HG03060 (cell line): ENCODE data around the gene ABHD17A.

Experiments
- ATAC-seq: cut with Tn5 transposase; IDR thresholded peaks from one replicate; pipeline ENCODE4 v1.9.1; 2021; ENCODE audit warnings: low read depth, moderate number of reproducible peaks; ENCODE audit not compliant: unreplicated experiment

Gene ABHD17A

DNA sequence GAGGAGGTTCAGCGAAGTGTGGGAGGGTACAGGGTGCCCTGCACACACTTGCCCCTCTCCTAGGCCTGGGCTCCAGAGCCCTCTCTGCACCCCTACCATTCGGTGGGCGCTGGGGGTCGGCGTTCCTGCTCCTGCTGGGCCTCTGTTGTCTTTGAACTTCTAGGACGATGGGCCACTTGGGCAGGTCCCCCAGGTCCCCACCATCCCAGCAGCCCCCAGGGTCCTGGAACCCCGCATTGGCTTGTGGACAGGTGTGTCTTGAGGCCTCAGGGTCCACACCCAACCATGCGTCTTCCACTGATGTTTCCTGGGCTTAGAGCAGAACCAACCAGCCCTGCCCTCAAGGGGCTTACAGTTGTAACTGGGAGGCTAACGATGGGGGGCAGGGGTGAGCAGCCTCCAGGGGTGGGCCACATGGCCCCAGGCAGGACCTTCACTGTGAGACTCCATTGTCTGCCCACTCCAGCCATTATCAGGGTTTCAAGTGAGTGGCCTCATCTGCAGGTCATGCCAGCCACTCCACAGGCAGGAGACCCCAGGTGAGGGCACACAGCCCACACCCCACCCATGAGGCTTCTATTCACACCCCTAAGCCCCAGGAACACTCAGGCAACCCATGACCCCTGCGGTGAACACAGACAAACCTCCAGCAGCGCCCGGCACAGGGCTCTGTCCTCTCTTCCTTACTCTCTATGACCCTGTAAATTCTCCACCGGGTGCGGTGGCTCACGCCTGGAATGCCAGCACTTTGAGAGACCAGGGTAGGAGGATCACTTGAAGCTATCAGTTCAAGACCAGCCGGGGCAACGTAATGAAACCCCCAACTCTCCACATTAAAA is 19.9 kb downstream of the ABHD17A start:
- no peak for ATAC-seq

DNA sequence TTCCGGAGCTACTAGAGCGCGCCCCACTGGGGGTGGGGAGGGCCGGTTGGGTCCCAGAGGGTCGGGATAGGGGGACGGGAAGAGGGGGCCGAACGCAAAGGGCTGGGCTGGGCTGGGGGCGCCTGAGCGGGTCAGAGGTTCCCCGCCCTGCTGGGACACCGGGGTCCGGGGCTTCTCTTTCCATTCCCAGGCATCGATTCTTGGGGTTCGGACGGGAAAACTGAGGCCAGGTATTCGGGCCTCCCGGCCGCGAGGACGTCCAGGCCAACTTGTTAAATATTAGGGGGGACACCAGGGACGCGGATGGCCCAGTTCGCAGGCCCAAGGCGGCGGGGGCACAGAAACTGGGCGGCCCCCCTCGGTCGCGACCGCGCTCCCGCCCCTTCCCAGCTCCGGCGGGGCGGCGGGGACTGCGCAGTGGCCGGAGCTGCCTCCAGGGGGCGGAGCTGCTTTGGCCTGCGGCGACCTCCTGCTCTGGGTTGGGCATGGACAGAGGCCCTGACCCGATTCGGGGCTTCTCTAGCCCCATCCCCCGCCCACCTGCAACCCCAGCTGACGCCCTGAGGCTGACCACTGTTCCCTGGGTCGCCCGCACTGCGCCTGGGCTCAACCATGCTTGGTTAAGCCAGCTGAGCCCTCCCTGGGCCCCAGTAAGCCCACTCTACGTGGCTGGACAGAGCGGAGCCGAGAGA is 20.7 kb downstream of the ABHD17A start:
- no peak for ATAC-seq

DNA sequence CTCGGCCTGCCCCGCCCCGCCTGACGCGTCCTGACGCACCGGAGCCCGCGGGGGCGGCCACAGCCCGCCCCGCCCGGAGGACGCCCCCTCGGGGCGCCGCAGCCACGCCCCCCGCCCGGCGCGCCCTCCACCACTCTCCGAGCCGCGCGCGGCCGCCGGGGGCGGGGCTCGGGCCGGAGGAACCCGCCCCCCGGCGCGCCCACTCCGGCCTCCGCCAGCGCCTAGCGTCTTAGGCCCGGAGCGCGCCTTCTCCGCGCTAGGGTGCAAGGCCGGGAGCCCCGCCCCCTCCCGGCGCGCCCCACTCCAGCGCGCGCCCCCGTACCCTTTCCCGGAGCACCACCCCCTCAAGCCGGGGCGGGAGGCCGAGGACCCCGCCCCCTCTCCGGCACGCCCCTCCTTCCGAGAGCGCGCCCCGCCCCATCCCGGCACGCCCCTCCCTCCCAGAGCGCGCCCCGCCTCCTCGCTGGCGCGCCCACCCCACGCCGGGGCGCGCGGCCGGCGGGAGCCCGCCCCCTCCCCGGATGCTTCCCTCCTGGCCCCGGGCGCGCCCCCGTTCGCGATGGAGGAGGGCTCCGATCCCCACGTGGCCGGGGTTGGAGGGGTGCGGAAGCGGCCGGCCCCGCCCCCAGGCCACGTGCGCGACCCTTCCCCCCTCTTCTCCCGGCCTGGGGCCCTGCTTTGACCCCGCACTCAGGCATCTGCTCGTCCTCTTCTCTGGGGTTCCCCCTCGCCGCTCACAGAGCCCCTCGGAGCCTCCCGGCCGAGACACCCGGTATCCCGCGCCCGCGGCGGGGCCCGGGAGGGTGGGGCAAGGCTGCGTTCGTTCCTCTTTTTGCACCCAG is 21.4 kb downstream of the ABHD17A start:
- no peak for ATAC-seq

DNA sequence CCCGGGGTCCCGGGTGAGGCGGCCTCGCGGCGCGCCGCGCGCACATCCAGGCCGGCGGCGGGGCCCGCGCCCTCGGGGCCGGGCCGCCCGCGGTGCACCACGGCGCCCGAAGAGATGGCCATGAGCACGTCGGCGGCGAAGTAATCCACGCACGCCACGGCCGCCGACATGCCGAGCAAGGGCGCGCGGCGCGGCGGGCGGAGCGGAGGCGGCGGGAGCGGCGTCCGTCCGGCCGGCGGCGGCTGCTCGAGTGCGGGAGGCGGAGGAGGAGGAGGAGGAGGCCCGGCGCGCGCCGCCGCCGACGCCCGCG is 22.0 kb downstream of the ABHD17A start, which contains the start of gene KLF16:
Gene KLF16, minus strand, starts transcription at position 252 of the 310 bp plus-strand sequence. Its CDS starts 82 bp downstream, at position 170.
- no peak for ATAC-seq

DNA sequence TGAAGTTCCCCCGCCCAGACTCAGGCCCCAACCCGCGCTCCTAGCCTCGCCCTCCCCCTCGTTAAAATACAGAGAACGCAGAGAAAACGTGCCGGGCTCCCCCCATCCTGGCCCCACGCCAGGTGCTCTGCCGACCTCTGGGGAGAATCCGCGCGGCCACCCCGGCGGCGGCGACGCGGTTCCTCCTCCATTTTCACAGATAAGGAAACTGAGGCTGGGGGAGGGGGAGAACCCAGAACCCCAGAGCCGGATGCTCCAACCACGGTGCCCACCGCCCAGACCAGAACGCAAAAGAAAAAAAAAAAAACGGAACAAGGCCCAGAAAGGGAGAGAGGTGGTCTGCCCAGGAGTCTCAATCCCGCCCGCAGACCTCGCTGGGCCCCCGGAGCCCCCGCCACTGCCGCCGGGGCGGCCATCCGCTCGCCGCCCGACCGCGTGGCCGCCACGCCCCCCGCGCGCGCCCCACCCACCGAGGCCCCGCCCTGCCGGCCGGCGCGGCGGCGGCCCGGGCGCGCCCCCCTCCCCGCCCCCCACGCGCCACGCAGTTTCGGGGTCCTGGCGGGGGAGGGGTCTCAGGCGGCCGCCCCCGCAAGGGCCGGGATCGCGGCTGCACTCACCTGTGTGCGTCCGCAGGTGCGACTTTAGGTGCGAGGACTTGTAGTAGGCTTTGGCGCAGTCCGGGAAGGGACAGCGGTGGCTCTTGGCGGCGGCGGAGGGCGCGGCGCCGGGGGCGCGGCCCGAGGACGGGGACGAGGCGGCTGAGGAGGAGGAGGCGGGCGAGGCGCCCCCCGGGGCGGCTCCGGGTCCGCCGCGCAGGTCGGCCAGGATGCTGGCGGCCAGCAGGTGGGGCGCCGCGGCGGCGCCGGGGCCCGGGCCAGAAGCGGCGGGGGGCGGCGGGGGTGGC is 22.6 kb downstream of the ABHD17A start:
- no peak for ATAC-seq

DNA sequence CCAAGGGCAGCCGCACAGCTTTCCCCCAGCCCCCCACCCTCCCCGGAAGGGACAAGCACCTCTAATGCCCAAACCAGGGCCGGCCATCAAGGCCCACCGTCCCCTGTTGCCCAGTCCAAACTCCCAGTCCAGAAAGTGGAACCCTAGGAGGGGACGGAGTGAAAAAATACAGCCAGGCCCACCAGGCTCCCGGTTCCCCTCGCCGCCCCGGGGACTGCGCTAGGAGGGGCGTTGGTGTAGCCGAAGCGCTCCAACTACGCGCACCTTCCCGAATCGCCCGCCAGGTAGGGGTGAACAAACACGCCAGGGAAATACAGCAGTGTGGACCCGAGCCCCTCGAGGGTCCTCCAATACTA is 23.2 kb downstream of the ABHD17A start:
- ATAC-seq, result no peak

DNA sequence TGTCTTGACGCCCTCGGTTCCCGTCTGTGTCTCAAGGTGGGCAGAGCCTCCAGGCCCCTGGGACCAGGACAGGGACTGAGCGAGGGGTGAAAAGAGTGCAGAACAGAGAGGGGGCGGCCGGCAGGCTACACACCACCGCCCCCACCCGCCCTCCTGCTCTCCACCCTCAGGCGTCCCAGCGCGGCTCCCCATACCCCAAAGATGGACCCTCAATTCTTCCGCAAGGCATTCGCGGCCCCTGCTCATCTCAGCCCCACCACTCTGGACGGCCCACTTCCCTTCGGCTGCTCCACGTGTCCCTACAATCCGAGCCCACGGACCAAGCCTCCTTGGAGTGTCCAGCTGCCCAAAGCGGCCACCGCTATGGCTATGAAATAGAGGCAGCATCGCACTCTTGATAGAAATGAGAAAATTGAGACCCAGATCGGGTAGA is 23.7 kb downstream of the ABHD17A start:
- no peak for ATAC-seq

DNA sequence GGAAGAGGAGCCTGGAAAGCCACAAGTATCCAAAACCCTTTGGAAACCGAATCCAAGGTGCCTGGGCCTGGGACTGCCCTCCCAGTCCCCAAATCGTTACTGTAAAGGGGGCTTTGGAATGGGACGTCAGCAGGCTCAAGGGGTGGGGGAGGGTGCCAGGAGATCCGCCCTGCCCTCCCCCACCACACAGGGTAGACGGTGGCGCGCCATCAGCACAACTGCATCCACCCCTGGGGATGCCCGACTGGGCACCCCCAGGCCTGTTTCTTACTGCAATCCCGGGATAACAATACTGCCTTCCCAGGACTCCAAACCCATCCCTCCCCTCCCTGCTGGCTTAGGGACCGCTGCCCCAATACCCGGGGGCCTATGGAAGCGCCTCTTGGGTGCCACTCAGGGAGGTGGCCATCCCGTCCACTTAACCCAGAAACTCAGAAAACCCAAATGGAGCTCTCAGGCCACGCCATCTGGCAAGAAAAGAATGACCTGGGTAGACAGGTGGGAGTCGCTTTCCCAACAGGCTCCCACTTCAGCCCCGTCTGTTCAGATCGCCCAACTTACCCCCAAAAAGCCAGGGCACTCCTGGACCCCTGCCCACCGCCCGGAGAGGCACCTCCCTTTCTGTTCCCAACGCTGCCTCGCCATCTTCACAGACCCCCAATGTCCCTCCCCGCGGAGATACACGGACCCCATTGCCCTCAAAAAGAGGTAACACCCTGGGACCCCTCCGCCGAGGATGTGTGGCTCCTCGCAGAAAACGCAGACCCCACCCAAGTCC is 24.3 kb downstream of the ABHD17A start:
- no peak for ATAC-seq

DNA sequence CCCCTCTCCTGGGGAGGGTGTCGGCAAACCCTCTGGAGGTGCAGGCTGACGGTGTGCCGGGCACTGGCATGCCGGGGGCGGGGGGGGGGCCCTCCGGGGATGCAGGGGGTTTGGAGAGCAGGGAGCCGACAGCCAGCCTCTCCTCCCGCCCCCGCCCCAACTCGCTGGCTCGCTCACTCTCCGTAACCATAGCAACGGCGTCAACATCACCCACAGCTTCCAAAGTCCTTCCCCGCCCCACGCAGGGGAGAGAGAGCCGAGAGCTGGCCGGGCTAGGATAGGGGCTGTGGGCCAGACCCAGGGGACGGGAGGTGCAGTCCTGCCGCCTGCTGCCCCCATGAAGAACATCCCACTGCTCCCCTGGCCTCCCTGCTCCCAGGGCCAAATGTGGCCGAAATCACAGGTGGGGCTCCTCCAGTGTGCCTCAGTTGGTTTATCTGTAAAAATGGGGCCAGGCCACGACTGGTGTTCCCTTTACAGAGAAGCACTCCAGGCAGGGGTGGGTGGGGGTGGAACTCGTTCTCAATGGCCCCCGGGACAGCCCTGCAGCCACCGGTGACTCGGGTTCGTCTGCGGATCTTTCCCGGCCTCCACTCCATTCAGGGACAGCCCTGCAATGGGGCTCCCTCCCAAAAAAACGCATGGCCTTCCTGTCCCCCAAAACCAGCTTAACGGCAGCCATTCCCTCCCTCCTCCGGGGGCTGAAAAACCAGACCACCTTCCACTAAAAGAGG is 25.1 kb downstream of the ABHD17A start:
- no peak for ATAC-seq

DNA sequence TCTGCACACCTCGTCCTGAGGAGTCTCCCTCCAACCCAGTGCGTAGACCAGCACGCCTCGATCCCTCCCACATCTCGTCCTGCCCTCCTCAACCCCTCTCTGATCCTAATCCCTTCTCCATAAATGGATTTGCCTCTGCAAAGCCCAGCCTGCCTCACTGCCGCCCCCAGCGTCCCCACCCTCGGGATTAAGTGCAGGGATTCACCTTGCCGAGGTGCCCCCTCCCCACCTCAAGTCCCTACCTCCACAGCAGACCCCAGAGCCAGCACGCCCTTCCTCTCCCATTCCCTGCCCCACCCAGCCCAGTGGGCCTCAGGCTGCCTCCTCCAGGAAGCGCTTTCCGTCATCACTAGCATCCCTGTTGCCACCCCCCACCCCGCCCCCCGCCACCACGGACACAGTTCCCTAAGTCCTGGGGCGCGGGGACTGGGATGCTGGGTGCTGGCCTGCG is 25.9 kb downstream of the ABHD17A start:
- no peak for ATAC-seq

DNA sequence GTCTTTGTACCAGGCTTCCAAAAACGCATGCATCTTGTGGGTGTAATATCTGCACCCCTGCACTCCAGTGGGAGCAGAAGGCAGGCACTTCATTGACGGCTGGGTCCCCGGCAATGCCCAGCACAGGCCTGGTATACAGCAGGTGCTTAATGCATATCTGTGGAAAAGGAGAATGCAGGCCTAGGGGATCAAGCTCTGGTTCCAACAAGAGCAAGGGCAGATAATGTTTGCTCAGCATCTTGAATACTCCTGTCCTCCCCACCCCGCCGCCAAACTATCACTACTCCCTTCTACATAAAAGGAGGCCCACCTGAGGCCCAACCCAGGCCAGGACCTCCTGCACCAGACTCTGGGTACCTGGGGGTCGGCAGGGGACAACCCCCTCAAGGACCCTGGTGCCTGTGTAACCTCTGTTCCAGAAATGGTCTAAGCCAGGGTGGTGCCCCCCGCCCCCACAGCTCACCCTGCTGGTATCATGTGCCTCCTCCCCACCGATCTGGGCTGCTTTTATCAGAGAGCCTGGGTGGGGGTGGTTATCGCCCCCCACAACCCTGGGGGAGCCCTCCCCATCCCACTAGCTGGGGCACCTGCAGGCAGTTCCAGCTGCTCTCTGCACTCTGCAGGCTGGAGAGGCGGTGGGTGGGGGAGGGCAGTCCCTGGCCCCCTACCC is 26.7 kb downstream of the ABHD17A start:
- ATAC-seq, result no peak

DNA sequence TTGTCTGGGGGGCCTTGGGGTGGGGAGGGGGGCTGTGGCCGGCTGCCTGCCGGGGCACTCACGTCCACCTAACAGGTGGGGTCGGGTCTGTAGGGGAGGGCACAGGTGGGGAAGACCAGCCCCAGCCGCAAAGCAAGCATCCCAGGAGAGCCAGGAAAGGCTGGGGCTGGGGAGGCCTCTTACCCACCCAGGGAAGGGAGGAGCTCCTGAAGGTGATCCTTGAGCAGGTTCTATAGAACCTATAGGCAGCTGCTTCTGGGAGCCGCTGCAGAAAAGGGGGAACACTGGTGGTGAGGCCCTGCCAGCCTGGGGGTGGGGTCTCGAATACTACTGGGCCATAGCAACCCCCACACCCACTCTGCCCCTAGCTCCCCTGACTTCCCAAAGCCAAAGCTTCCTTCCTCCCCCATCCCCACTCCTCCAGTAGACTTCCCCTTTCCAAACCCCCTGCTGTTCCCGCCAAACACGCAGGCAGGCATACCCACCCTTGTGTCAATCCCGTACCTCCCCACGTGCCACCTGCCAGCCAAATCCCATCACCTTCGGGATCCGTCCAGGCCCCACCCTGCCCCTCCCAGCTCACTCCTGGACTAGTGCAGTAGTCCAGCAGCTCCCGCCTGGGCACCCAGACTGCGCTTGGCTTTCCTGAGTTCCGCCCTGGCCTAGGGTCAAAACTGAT is 27.5 kb downstream of the ABHD17A start:
- ATAC-seq, result no peak

DNA sequence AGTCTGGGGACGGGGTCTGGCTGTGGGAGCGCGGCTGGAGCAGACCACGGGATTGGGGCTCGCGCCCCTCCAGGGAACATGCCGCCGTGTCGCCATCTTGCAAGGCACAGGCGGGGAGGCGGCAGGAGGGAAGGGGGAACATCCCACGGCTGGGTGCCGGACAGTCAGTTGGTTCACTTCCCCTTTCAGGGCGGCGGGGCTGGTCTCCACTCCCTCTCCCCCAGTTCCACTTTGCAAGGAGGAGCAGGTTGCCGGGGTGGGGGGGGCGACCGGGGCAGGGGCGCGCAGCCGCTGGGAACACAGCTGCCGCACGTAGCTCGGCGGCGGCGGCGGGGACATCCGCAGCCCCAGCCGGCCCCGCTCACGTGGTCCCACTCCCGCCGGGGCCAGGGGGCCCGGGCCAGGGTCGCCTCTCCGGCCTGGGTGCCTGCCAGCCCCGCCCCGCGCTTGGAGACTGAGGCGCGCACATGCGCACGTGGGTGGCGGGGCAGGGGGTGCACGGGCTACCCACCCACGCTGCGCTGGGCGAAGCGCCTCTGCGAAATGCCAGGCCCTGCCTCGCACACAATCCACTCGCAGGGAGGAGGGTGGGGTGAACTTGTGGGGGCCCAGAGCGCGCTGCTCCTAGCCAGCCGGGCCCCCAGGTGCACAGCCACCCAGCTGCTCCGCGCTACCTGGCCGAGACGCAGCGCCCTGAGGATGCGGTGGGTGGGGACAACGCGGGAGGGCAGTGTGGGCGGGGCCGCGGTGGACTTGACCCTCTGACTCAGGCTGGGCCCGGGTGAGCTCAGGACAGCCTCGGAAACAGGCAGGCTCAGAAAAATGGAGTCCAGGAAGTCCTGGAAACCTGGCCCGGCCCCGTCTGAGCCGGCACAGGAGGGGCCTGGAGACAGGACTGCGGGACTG is 28.3 kb downstream of the ABHD17A start:
- no peak for ATAC-seq

DNA sequence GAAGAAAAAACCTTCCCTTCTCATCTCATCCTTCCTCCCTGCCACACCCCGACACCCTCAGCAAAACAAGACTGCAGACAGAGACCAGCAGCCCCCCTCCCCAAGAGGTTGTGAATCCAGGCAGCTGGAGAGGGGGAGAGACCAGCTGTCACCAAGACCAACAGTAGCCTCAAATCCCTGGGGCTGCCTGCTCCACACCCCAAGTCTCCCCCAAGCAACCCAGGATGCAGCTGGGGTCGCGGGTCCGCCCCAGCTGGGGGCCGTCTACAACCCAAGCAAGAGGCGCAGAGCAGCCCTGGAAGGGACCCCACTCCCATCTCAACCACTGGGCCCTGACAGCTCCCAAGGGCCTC is 29.0 kb downstream of the ABHD17A start:
- ATAC-seq, result no peak

DNA sequence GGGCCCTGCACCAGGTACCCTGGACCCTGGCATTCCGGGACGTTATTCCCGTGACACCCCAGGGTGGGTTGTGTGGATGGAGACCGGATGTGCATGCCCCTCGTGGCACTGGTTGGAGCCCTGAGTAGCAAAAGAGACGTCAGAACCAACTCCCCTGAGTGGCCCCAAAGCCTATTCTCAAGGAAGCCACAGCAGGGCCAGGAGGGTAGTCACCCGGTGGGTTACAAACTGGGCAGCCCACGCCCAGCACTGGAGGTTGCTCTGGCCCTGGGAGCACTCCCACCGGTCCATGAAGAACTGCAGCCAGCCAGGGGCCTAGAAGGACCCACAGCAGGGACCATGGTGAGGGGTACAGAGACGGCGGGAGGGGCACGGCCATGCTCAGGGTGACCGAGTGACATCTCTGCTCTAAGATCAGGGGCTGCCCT is 29.5 kb downstream of the ABHD17A start:
- no peak for ATAC-seq

DNA sequence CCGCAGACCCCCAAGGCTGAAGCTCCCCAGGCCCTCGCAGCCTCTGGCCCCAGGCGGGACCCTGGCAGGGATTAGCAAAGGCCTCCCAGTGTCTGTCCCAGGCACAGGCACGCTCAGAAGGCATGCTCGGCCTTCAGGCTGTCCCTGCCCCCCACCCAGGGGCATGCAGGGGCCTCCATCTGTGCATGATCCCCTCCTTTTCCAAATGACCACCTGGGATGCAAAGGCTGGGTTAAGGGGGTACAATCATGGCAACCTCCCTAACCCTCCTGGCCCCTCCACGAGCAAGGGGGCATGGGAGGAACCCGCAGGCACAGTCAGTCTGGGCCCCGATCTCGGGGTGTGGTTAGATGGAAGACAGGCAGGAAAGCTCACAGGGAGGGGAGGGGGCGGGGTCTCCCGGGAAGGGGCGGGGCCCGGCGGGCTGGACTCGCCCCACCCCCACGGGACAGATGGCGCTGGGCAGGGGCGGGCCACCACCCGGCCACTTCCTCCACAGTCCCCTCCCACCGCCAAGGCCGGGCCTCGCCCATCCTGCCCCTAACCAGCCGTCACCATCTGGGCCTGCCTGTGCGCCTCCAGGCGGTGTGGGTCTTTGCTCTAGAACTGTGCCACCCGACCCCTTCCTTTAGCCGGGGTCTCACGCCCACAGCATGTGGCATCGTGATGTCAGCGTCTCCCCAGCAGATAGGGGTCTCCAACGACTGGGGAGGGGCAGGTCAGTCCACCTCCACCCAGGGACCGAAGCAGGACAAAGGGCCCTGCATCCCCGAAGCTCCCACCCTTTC is 30.1 kb downstream of the ABHD17A start:
- ATAC-seq, result no peak
